GM19395 (cell line): ENCODE data around the gene CABP4.
A peak's percentile ranks its signal among the peaks of the same experiment; 100 is the strongest.

Experiments
- ATAC-seq: cut with Tn5 transposase; IDR thresholded peaks from one replicate; pipeline ENCODE4 v1.9.1; 2021; ENCODE audit warnings: mild to moderate bottlenecking, moderate library complexity; ENCODE audit not compliant: unreplicated experiment

CABP4 gene

GRCh38 chr11:67435031-67435726, 20.0 kb upstream of the CABP4 start:
- ATAC-seq = no peak

DNA sequence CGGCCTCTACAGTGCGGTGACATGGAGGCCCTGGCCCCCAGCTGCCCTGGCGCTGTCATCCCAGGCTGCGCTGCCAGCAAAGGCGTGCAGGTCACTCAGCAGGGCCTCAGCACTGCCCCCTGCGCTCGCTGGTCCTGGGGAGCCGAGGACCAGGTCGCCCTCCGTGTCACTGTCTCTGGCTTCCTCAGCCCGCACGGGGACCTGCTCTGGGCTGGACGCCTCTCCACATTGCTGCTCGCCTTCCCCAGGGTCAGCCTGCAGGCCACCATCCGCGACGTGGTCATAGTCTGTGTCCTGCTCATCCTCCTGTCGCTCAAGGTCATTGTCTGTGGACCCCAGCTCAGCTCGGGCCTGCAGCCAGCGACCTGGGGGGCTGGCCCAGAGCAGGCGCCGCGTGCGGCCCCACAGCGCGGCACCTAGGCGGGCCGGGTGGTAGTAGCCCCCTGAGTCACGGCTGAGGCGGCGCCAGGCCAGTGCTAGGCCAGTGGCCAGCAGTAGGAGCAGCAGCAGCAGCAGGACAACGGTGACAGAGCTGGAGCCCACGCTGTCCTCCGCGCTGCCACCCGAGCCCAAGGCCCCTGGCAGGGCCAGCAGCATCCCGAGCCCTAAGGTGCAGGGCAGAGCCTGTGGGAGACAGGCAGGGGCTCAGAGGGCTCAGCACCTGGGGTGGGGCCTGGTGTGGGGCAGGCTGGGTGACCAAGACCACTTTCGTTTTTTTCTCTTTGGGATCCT, 19.3 kb upstream of the CABP4 start:
- ATAC-seq = no peak

DNA sequence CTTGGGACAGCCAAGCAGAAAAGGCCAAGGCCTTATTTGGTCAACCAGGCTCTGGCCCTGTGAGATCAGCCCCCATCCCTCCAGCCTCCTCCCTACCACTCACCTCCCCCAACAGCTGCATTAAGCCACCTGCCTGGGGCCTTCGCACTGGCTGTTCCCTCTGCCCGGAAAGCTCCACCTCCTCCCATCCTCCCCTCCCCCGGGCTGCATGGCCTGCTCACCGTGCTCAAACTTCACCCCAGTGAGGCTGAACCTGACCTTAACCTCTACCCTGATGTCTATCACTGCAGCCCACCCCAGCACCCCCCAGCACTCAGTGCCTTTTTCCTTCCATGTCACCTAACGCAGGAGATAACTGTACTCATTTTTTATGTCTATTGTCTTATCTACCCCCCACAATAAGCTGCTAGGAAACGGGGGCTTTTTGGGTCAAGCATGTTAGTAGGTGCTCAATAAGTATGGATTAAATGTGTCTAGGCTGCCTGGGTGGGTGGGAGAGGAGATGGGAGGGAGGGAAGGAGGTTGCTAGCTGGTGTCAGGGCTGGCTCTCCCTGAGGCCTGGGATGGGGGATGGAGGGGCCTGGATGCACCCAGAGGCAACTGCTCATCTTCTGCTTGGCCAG, 18.6 kb upstream of the CABP4 start:
- peak; percentile 45 for ATAC-seq

- no peak for ATAC-seq
Observed at GRCh38 chr11:67437082-67437808, 17.9 kb upstream of the CABP4 start, which contains the start of gene PTPRCAP. TSS of gene PTPRCAP (minus strand) at chr11:67437682. CDS start at chr11:67437619, 63 bp downstream.

GRCh38 chr11:67437809-67438157, 17.4 kb upstream of the CABP4 start:
- ATAC-seq = no peak

DNA sequence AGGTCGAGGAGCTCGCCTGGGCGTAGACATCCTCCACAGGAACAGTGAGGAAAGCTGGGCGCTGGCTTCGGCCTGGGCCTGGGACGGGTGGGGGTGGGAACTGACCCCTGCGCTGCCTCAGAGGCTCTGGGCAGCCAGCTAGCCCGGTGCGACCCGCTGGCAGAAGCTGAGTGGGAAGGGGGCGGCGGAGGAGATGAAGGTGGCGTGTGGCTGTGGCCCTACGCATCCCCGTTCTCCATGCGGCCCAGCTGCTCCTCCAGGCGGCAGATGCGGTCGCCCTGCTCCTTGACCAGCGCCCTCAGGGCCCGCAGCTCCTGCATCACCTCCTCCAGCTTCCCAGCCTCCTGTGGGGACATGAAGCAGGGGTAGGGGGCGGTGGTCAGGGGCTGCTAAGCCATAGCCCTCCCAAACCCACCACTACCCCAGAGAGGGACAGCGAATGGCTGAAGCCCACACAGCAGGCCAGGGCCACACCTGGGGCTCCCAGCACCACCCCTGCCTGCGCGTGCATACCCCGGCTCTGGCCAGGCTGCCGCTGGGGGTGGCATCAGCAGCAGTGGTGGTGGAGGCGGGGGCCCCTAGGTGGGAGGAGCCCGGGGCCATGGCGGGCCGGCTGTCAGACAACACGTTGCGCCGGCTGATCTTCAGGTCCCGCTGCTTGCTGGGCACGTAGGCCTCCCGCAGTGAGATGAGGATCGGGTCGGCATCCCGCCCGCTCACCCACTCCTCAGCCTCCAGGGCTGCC, 16.8 kb upstream of the CABP4 start:
- ATAC-seq = no peak

- ATAC-seq = no peak
Observed at GRCh38 chr11:67439321-67440228, 15.6 kb upstream of the CABP4 start.

DNA sequence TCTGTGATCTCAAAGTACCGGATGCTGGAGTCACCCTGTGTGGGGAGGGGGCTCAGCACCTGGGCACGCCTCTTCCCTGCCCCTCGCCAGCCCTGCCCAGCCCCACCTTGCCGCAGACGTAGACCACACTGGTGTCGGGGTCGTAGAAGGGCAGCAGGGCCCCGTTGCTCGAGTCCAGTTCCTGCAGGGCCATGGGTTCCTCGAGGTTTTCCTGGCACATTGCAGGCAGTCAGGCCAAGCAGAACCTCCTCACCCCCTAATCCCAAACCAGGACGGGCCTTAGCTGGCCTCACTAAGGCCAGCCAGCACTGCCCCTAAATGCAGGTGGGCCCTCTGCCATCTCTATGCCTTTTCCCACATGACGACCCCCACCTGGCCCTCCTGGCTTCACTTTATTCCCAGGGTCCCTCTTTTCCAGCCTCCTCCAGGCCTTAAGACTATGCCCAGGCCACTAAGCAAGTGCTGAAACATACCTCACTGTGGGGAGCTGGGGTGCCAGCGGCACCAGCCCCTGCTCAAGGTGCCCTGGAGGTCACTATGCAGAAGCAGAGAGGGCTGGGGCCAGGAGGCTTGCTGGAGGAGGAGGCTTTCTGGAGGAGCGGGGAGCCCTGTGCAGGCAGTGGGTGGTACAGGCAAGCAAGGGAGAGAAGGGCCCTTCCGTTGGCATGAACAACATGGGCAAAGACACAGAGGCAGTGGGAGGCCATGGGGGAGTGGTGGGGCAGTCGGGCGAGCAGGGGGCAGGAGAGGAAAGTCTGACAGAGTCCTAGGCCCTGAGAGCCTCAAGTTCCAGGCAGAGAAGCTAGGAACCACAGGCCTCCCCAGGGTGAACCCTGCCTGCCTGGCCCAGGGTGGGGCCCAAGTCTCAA, 14.7 kb upstream of the CABP4 start:
- no peak for ATAC-seq

- no peak for ATAC-seq
Observed at GRCh38 chr11:67441098-67441563, 14.0 kb upstream of the CABP4 start.

GRCh38 chr11:67441731-67442351, 13.3 kb upstream of the CABP4 start:
- ATAC-seq = no peak

GRCh38 chr11:67442504-67443404, 12.4 kb upstream of the CABP4 start:
- no peak for ATAC-seq

DNA sequence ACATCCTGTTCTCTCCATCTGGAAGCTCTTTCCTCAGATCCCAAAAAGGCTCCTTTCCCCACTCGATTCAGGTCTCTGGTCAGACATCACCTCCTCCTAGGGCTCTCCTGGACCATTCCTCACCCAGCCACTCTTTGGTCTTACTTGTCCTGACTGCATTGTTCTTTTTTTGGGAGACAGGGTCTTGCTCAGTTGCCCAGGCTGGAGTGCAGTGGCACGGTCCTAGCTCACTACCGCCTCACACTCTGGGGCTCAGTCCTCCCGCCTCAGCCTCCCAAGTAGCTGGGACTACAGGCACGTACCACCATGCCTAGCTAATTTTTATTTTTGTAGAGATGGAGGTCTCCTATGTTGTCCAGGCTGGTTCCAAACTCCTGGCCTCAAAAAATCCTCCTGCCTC, 9.6 kb upstream of the CABP4 start:
- no peak for ATAC-seq

- no peak for ATAC-seq
Observed at GRCh38 chr11:67448220-67448609, 6.9 kb upstream of the CABP4 start.

- ATAC-seq = no peak
Observed at GRCh38 chr11:67449116-67449844, 5.9 kb upstream of the CABP4 start.

GRCh38 chr11:67450796-67451657, 4.1 kb upstream of the CABP4 start:
- ATAC-seq = no peak

GRCh38 chr11:67451658-67451976, 3.5 kb upstream of the CABP4 start:
- no peak for ATAC-seq
